ENCODE results near the gene ALS2.

Gene ALS2

DNA sequence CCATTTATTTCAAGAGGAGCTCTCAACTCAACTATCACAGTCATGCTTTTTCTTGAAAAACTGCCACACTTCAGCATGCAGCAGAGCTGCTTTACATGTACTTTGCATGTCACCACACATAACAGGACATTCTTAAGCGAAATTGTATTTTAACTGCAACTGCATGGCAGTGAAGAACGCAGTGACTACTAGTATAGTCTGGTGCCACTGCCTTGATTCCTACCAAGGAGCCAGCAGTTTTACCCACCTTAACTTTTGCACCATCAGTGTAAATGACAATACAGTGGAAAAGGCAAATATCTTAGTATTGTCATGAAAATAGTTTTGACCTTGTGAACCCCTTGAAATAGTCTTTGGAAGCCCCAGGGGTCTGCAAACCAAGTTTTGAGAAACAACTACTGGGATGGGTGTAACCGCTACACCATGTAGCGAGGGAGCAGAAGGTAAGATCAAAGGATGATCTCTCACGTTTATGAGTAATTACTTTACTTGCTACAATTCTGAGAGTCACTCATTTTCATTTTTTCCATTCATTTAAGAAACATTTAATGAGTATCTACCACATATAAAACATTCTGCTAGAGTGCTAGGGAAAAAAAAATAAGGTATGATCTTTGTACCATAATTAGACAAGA lies 50.0 kb downstream of the ALS2 start:
- H2AFZ ChIP-seq (ENCODE audit: low read depth, low read length) = no peak overlapping the region
- H3K79me1 ChIP-seq (replicated peaks; ENCODE audit: low read length, poor library complexity, severe bottlenecking) = peaks cover 6% of the 10 kb centered on the region
- H2BK12ac ChIP-seq (ENCODE audit: low read length in 2 of 2) = no peak overlapping the region
- no peaks in the 10 kb centered on the region for H3K27me3 ChIP-seq (ENCODE audit: control insufficient read depth in 1 of 2, insufficient read depth in 1 of 2, low read length in 2 of 2)
- no peak overlapping the region for H3K4me2 ChIP-seq (ENCODE audit: low read length, poor library complexity, severe bottlenecking)
- 83% methylated on average over 5 of the region's 5 CpGs for WGBS
- no peak overlapping the region for H3K18ac ChIP-seq (ENCODE audit: low read depth in 1 of 2, low read length in 2 of 2)
- peaks cover 8% of the 10 kb centered on the region for H3K9me3 ChIP-seq (ENCODE audit: control insufficient read depth, low read length)
- no peak overlapping the region for H3K4ac ChIP-seq (ENCODE audit: low read depth in 1 of 2, low read length in 2 of 2)
- H3K4me1 ChIP-seq (ENCODE audit: control insufficient read depth, insufficient read depth, low read depth, low read length) = peaks cover 3% of the 10 kb centered on the region
- no peak overlapping the region for H3K14ac ChIP-seq (ENCODE audit: low read length in 2 of 2)
- no peak overlapping the region for H4K91ac ChIP-seq (ENCODE audit: low read length)
- no peak overlapping the region for H2AK5ac ChIP-seq (ENCODE audit: low read length, severe bottlenecking)
- H3K23ac ChIP-seq (ENCODE audit: low read length in 2 of 2) = no peak overlapping the region
- H3K4me3 ChIP-seq (ENCODE audit: insufficient read depth in 1 of 2, low read depth in 1 of 2, low read length in 2 of 2) = no peak overlapping the region
- H2BK5ac ChIP-seq (ENCODE audit: low read depth, low read length, poor library complexity, severe bottlenecking) = no peak overlapping the region
- H2BK120ac ChIP-seq (ENCODE audit: low read depth, low read length) = no peak overlapping the region
- H3K36me3 ChIP-seq (ENCODE audit: control insufficient read depth in 1 of 2, insufficient read depth in 2 of 2, low read depth in 1 of 2, low read length in 2 of 2) = peaks cover 10 to 92% of the 10 kb centered on the region in 2 experiments
- H3K9ac ChIP-seq (ENCODE audit: low read length) = no peak overlapping the region
- no peak overlapping the region for H4K8ac ChIP-seq (ENCODE audit: low read length)
- no peak for DNase-seq
- no peak overlapping the region for H3K27ac ChIP-seq (ENCODE audit: low read length, poor library complexity, severe bottlenecking)
- H2BK15ac ChIP-seq (ENCODE audit: low read depth, poor library complexity, severe bottlenecking) = no peak overlapping the region

GRCh38 chr2:201715459-201715858 lies 65.3 kb downstream of the ALS2 start:
- no peak overlapping the region for H3K9ac ChIP-seq (ENCODE audit: low read length)
- H3K36me3 ChIP-seq (ENCODE audit: control insufficient read depth in 1 of 2, insufficient read depth in 2 of 2, low read depth in 1 of 2, low read length in 2 of 2) = peaks cover 20 to 72% of the 10 kb centered on the region in 2 experiments
- H3K4me1 ChIP-seq (ENCODE audit: control insufficient read depth, insufficient read depth, low read depth, low read length) = peaks cover 10% of the 10 kb centered on the region
- no peak overlapping the region for H3K4ac ChIP-seq (ENCODE audit: low read depth in 1 of 2, low read length in 2 of 2)
- H2BK15ac ChIP-seq (ENCODE audit: low read depth, poor library complexity, severe bottlenecking) = no peak overlapping the region
- DNase-seq = no peak
- H4K8ac ChIP-seq (ENCODE audit: low read length) = no peak overlapping the region
- no peak overlapping the region for H3K4me2 ChIP-seq (ENCODE audit: low read length, poor library complexity, severe bottlenecking)
- no peak overlapping the region for H2AFZ ChIP-seq (ENCODE audit: low read depth, low read length)
- H3K4me3 ChIP-seq (ENCODE audit: insufficient read depth in 1 of 2, low read depth in 1 of 2, low read length in 2 of 2) = no peak overlapping the region
- WGBS = 94% methylated on average over 5 of the region's 6 CpGs
- peaks cover 6% of the 10 kb centered on the region for H3K9me3 ChIP-seq (ENCODE audit: control insufficient read depth, low read length)
- no peak overlapping the region for H2BK5ac ChIP-seq (ENCODE audit: low read depth, low read length, poor library complexity, severe bottlenecking)
- H3K27ac ChIP-seq (ENCODE audit: low read length, poor library complexity, severe bottlenecking) = no peak overlapping the region
- no peak overlapping the region for H2AK5ac ChIP-seq (ENCODE audit: low read length, severe bottlenecking)
- H3K18ac ChIP-seq (ENCODE audit: low read depth in 1 of 2, low read length in 2 of 2) = no peak overlapping the region
- H3K27me3 ChIP-seq (ENCODE audit: control insufficient read depth in 1 of 2, insufficient read depth in 1 of 2, low read length in 2 of 2) = no peaks in the 10 kb centered on the region
- no peak overlapping the region for H3K23ac ChIP-seq (ENCODE audit: low read length in 2 of 2)
- H3K14ac ChIP-seq (ENCODE audit: low read length in 2 of 2) = no peak overlapping the region
- peaks cover 4% of the 10 kb centered on the region for H3K79me1 ChIP-seq (replicated peaks; ENCODE audit: low read length, poor library complexity, severe bottlenecking)
- no peak overlapping the region for H2BK120ac ChIP-seq (ENCODE audit: low read depth, low read length)
- no peak overlapping the region for H4K91ac ChIP-seq (ENCODE audit: low read length)
- H2BK12ac ChIP-seq (ENCODE audit: low read length in 2 of 2) = no peak overlapping the region

DNA sequence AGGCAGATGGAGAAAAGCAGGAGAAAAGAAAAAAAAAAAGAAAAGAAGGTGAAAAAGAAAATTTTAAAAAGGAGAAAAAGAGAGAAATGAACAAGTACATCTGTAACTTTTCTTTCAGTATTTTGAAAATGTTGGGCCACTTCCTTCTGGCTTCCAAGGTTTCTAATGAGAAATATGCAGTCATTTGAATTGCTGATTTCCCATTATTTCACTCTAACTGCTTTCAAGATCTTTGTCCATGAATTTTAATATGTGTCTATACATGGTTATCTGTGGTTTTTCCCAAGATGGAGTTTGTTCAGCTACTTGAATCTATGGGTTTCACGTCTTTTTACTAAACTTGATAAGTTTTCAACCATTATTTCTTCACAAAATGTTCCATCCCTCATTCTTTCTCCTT lies 68.0 kb downstream of the ALS2 start:
- no peak overlapping the region for H3K4me2 ChIP-seq (ENCODE audit: low read length, poor library complexity, severe bottlenecking)

DNA sequence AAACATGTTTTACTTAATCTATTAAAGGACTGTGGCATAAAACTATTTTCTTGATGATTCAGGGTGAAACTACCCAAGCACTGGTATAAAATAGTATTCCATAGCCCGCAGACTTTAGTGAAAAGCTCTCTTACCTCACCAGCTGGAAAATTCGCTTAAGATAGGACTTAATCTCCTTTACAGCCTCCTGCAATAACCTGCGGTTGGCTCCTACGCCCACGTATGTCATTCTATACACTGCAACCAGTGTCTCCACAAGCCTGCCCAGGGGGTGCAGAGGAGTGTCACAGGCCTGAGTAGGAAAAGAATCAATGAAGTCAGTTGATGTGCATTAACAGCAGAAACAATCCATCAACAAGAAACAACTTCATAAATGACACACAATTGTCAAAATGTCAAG lies 71.0 kb downstream of the ALS2 start:
- Histone ChIP-seq H4K91ac (ENCODE audit: low read length) (no peak overlapping the region), H2BK5ac (ENCODE audit: low read depth, low read length, poor library complexity, severe bottlenecking) (no peak overlapping the region), H3K23ac (ENCODE audit: low read length in 2 of 2) (no peak overlapping the region), H3K27me3 (ENCODE audit: control insufficient read depth in 1 of 2, insufficient read depth in 1 of 2, low read length in 2 of 2) (no peaks in the 10 kb centered on the region), H3K4me3 (ENCODE audit: insufficient read depth in 1 of 2, low read depth in 1 of 2, low read length in 2 of 2) (no peak overlapping the region), H3K4ac (ENCODE audit: low read depth in 1 of 2, low read length in 2 of 2) (no peak overlapping the region), H4K8ac (ENCODE audit: low read length) (no peak overlapping the region), H3K36me3 (ENCODE audit: control insufficient read depth in 1 of 2, insufficient read depth in 2 of 2, low read depth in 1 of 2, low read length in 2 of 2) (peaks cover 12 to 77% of the 10 kb centered on the region in 2 experiments), H3K9ac (ENCODE audit: low read length) (no peak overlapping the region), H2BK12ac (ENCODE audit: low read length in 2 of 2) (no peak overlapping the region), H2BK120ac (ENCODE audit: low read depth, low read length) (no peak overlapping the region), H2AK5ac (ENCODE audit: low read length, severe bottlenecking) (no peak overlapping the region), H3K4me1 (ENCODE audit: control insufficient read depth, insufficient read depth, low read depth, low read length) (peaks cover 5% of the 10 kb centered on the region), H3K14ac (ENCODE audit: low read length in 2 of 2) (no peak overlapping the region), H3K79me1 (replicated peaks; ENCODE audit: low read length, poor library complexity, severe bottlenecking) (peaks cover 6% of the 10 kb centered on the region), H2AFZ (ENCODE audit: low read depth, low read length) (no peak overlapping the region), H2BK15ac (ENCODE audit: low read depth, poor library complexity, severe bottlenecking) (no peak overlapping the region), H3K4me2 (ENCODE audit: low read length, poor library complexity, severe bottlenecking) (no peak overlapping the region), H3K9me3 (ENCODE audit: control insufficient read depth, low read length) (no peaks in the 10 kb centered on the region), H3K18ac (ENCODE audit: low read depth in 1 of 2, low read length in 2 of 2) (no peak overlapping the region), H3K27ac (ENCODE audit: low read length, poor library complexity, severe bottlenecking) (no peak overlapping the region)
- DNase-seq = no peak
- 96% methylated on average over 2 of the region's 5 CpGs for WGBS

More for the DNA sequence above, 68.0 kb downstream of the ALS2 start:
- no peak overlapping the region for H2BK12ac ChIP-seq (ENCODE audit: low read length in 2 of 2)
- H3K4ac ChIP-seq (ENCODE audit: low read depth in 1 of 2, low read length in 2 of 2) = no peak overlapping the region
- H3K23ac ChIP-seq (ENCODE audit: low read length in 2 of 2) = no peak overlapping the region
- WGBS = no CpG with 5 or more reads among the region's 1 CpG
- no peak overlapping the region for H4K91ac ChIP-seq (ENCODE audit: low read length)
- DNase-seq = no peak
- peaks cover 11% of the 10 kb centered on the region for H3K4me1 ChIP-seq (ENCODE audit: control insufficient read depth, insufficient read depth, low read depth, low read length)
- no peaks in the 10 kb centered on the region for H3K9me3 ChIP-seq (ENCODE audit: control insufficient read depth, low read length)
- no peak overlapping the region for H3K27ac ChIP-seq (ENCODE audit: low read length, poor library complexity, severe bottlenecking)
- H4K8ac ChIP-seq (ENCODE audit: low read length) = no peak overlapping the region
- no peak overlapping the region for H3K18ac ChIP-seq (ENCODE audit: low read depth in 1 of 2, low read length in 2 of 2)
- no peak overlapping the region for H2AFZ ChIP-seq (ENCODE audit: low read depth, low read length)
- peaks cover 13 to 77% of the 10 kb centered on the region in 2 experiments for H3K36me3 ChIP-seq (ENCODE audit: control insufficient read depth in 1 of 2, insufficient read depth in 2 of 2, low read depth in 1 of 2, low read length in 2 of 2)
- no peaks in the 10 kb centered on the region for H3K27me3 ChIP-seq (ENCODE audit: control insufficient read depth in 1 of 2, insufficient read depth in 1 of 2, low read length in 2 of 2)
- H3K9ac ChIP-seq (ENCODE audit: low read length) = no peak overlapping the region
- H2AK5ac ChIP-seq (ENCODE audit: low read length, severe bottlenecking) = no peak overlapping the region
- peaks cover 6% of the 10 kb centered on the region for H3K79me1 ChIP-seq (replicated peaks; ENCODE audit: low read length, poor library complexity, severe bottlenecking)
- H2BK120ac ChIP-seq (ENCODE audit: low read depth, low read length) = no peak overlapping the region
- no peak overlapping the region for H3K4me3 ChIP-seq (ENCODE audit: insufficient read depth in 1 of 2, low read depth in 1 of 2, low read length in 2 of 2)
- no peak overlapping the region for H2BK5ac ChIP-seq (ENCODE audit: low read depth, low read length, poor library complexity, severe bottlenecking)
- no peak overlapping the region for H3K14ac ChIP-seq (ENCODE audit: low read length in 2 of 2)
- H2BK15ac ChIP-seq (ENCODE audit: low read depth, poor library complexity, severe bottlenecking) = no peak overlapping the region

Measured in mesenchymal stem cell (in vitro differentiated cells and primary cell).